ENCODE measurements around the gene DLGAP1.

Gene DLGAP1

DNA sequence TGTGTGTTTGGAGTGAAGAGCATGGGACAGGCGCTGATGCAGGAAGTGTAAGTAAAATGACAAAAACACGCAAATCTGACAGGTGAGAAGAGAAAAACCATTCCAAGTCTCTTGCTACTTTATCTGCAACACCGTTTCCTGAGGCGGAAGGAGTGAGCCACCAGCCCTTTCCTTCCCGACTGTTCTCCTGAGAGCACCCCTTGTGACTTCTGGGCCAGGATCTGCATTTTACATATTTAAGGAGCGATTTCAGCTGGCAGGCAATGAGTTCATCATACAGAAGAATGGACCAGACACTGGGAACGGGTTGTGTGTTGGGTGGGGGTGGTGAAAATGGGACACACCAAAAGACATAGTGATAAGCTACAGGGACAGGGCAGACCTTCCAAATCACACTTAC lies 727.8 kb downstream of the DLGAP1 start:
- Histone ChIP-seq H3K4me1 (ENCODE audit: control insufficient read depth, insufficient read depth, low read length, unreplicated experiment) (no peaks in the 10 kb centered on the region), H3K27ac (ENCODE audit: low read depth, low read length) (no peak overlapping the region), H2AFZ (ENCODE audit: low read length, unreplicated experiment) (no peak overlapping the region), H3K79me2 (ENCODE audit: control insufficient read depth, insufficient read depth, low read length, unreplicated experiment) (no peaks in the 10 kb centered on the region), H3K27me3 (ENCODE audit: insufficient read depth, low read length) (peaks cover 11% of the 10 kb centered on the region; the same call in 1 of the 2 replicates), H3K4me3 (ENCODE audit: low read depth, low read length) (no peak overlapping the region), H3K36me3 (ENCODE audit: insufficient read depth, low read length) (no peaks in the 10 kb centered on the region)

DNA sequence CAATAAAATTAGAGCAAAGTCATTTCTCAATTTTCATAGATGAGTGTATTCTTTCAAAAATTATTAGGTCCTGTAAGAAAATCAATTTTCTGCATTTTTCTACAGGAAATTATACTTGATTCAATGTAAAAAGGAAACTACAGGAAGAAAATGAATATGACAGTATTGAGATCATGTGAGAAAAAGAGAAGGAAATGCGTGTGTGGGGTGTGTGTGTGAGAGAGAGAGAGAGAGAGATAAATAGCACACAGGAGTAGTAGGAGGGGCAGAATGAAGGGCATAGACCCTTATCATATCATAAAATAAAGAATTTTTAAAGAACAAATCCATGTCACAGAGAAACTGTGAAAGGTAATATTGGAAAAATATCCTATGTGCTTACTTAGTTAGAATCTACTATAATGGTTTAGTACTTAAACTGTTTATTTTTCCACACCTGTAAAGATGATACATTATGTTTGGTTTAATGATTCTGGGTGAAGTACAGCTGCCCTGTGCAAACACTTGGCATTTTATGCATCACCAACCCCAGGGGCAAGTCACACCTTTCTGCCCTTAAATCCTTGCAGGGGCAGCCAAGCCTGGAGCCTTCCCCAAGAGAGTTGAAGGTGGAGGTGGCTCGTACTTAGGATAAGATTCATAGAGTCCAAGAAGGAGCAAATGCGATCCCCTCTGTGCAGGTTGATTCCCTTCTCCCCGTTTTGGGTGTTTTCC lies 728.7 kb downstream of the DLGAP1 start:
- Histone ChIP-seq H3K79me2 (ENCODE audit: control insufficient read depth, insufficient read depth, low read length, unreplicated experiment) (no peaks in the 10 kb centered on the region), H3K4me1 (ENCODE audit: control insufficient read depth, insufficient read depth, low read length, unreplicated experiment) (no peaks in the 10 kb centered on the region), H2AFZ (ENCODE audit: low read length, unreplicated experiment) (no peak overlapping the region), H3K27ac (ENCODE audit: low read depth, low read length) (no peak overlapping the region), H3K27me3 (ENCODE audit: insufficient read depth, low read length) (peaks cover 11% of the 10 kb centered on the region; the same call in 1 of the 2 replicates), H3K4me3 (ENCODE audit: low read depth, low read length) (no peak overlapping the region), H3K36me3 (ENCODE audit: insufficient read depth, low read length) (no peaks in the 10 kb centered on the region)

DNA sequence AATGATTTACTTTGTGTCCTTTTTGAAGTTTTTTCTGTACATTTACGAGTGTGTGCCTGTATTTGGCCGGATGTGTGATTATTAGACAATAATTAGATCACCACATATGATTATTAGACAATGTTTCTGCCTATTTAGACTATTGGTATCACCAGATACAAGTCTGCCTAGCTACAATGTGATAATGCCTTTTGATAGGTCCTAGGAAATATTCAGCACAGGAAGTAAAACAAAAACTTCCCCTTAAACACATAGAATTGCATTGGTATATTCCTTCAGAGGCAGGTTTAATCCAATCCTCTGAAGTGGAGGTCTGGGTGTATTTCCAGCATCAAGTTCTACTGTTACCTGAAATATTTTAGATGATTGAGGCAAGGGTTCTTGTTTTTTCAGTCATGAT lies 730.0 kb downstream of the DLGAP1 start:
- Histone ChIP-seq H3K79me2 (ENCODE audit: control insufficient read depth, insufficient read depth, low read length, unreplicated experiment) (no peaks in the 10 kb centered on the region), H3K36me3 (ENCODE audit: insufficient read depth, low read length) (no peaks in the 10 kb centered on the region), H3K27ac (ENCODE audit: low read depth, low read length) (no peak overlapping the region), H3K4me1 (ENCODE audit: control insufficient read depth, insufficient read depth, low read length, unreplicated experiment) (no peaks in the 10 kb centered on the region), H2AFZ (ENCODE audit: low read length, unreplicated experiment) (no peak overlapping the region), H3K4me3 (ENCODE audit: low read depth, low read length) (no peak overlapping the region), H3K27me3 (ENCODE audit: insufficient read depth, low read length) (peaks cover 11% of the 10 kb centered on the region; the same call in 1 of the 2 replicates)

DNA sequence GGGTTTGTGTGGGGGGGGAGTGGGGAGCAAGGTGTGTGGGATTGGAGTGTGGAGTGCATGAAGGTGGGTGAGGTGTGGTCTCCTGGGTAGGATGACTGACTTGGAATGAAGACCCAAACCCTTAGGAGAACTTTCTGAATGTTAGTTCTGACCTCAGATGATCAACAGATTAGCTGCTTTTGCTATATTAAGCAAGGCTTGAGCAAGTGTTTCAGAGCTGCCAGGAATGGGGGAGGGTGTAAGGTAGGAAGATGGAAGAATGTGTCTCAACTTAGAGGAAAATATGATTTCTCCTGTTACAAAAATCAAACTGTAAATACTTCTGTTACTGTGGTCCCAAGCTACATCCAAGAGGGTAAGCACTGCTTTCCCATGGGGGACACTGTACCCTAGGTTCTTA lies 731.6 kb downstream of the DLGAP1 start:
- Histone ChIP-seq H3K36me3 (ENCODE audit: insufficient read depth, low read length) (no peaks in the 10 kb centered on the region), H3K4me1 (ENCODE audit: control insufficient read depth, insufficient read depth, low read length, unreplicated experiment) (no peaks in the 10 kb centered on the region), H3K79me2 (ENCODE audit: control insufficient read depth, insufficient read depth, low read length, unreplicated experiment) (no peaks in the 10 kb centered on the region), H3K4me3 (ENCODE audit: low read depth, low read length) (no peak overlapping the region), H3K27ac (ENCODE audit: low read depth, low read length) (no peak overlapping the region), H2AFZ (ENCODE audit: low read length, unreplicated experiment) (no peak overlapping the region), H3K27me3 (ENCODE audit: insufficient read depth, low read length) (peaks cover 11% of the 10 kb centered on the region; the same call in 1 of the 2 replicates)

DNA sequence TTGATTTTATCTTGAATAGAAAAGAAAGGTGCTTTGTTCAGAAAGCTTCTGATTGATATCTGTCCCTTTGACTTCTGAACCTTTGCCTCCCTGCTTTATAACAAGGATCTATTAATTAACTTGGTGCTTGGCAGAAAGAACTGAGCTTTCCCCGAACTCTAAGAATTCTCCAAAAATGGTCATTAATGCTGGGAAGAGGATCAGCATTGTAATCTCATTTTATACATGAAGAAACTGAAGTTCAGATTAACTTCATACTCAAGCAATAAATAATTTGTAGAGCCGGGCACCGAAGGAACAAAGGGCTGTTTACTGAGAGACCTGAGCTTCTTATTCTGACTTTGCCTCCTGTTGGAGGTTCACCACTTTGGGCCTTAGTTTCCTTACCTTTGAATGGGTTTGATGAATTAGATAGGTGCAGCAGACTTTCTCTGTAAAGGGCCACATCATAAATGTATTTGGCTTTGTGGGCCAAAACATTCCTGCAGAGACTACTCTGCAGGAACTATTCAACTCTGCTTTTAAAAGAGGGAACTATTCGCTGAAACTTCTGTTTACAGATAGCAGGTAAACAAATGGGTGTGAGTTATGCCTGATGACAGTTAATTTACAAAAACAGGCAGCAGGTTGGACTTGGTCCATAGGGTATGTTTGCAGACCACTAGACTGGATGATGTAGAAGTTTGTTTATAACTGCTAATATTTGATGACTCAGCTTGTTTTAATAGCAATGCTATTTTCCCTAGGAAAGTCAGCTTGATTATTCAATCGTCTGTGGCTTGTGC lies 732.3 kb downstream of the DLGAP1 start:
- H3K36me3 ChIP-seq (ENCODE audit: insufficient read depth, low read length) = no peaks in the 10 kb centered on the region
- H2AFZ ChIP-seq (ENCODE audit: low read length, unreplicated experiment) = no peak overlapping the region
- peaks cover 11% of the 10 kb centered on the region; the same call in 1 of the 2 replicates for H3K27me3 ChIP-seq (ENCODE audit: insufficient read depth, low read length)
- no peak overlapping the region for H3K4me3 ChIP-seq (ENCODE audit: low read depth, low read length)
- H3K27ac ChIP-seq (ENCODE audit: low read depth, low read length) = no peak overlapping the region
- no peaks in the 10 kb centered on the region for H3K79me2 ChIP-seq (ENCODE audit: control insufficient read depth, insufficient read depth, low read length, unreplicated experiment)
- no peaks in the 10 kb centered on the region for H3K4me1 ChIP-seq (ENCODE audit: control insufficient read depth, insufficient read depth, low read length, unreplicated experiment)

DNA sequence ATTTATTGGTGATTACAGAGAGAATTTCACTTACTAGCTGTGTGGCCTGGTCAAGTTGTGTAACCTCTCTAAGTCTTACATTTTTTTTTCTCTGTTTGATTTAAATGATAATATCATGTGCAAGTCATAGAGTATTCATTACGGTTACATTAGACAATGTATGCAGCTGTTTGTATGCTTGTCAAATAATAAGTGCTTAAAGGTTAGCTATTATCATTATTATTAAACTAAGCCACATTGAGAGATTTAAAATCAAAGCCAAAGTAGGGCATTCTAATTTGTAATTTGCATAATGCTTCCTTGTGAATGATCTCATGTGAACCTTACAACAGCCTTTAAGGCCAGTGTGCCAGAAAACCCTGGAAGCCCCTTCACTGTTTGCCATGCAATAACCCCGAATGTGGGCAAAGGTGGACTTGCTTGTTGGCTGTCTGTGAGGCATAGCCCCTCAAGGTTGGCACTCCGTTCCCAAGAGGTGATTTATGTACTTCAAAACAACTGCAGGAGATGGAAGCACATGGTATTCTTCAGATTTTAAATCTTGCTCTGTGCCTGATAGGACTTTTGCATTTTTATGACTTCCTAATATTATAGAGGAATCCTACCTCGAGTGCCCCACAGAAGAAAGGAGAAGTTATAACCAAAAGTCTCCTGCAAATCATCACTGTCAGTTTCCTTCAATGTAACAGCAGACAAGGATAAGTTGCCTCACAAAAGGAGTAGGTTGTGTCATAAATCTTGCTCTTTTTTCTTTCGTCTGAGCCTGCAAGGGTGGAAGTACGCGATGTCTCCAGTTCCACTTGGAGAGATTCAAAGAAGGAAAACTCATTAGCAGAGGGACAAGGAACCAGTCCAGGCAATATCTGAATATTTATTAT lies 733.1 kb downstream of the DLGAP1 start:
- Histone ChIP-seq H3K27ac (ENCODE audit: low read depth, low read length) (no peak overlapping the region), H3K79me2 (ENCODE audit: control insufficient read depth, insufficient read depth, low read length, unreplicated experiment) (no peaks in the 10 kb centered on the region), H3K4me1 (ENCODE audit: control insufficient read depth, insufficient read depth, low read length, unreplicated experiment) (no peaks in the 10 kb centered on the region), H3K36me3 (ENCODE audit: insufficient read depth, low read length) (no peaks in the 10 kb centered on the region), H3K4me3 (ENCODE audit: low read depth, low read length) (no peak overlapping the region), H2AFZ (ENCODE audit: low read length, unreplicated experiment) (no peak overlapping the region), H3K27me3 (ENCODE audit: insufficient read depth, low read length) (peaks cover 11% of the 10 kb centered on the region; the same call in 1 of the 2 replicates)

DNA sequence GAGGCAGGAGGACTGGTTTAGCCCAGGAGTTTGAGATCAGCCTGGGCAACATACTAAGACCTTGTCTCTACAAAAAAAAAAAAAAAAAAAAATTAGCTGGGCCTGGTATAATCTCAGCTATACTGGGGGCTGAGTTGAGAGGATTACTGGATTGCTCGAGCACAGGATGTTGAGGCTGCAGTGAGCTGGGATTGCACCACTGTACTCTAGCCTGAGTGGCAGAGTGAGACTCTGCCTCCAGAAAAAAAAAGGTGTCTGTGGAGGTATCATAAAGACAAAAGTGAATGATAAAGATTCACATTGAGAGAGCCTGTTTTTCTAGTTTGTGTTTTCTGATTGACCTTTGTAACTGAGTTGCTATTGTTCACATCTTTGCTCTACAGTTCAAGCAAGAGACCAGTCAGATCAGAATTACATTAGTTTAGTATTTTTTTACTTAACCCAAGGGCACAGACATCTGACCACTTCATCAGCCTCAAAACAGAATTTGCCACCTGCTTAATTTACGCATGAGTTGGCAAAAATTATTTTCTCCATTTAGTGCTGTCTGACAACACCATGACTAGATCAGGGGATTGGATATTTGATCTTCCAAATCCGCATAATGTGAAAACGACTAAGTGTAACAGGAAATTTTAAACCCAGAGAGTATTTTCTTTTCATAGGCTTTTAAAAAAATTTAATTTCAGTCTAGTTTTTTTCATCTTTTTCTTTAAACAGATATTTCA lies 734.1 kb downstream of the DLGAP1 start:
- no peaks in the 10 kb centered on the region for H3K79me2 ChIP-seq (ENCODE audit: control insufficient read depth, insufficient read depth, low read length, unreplicated experiment)
- no peak overlapping the region for H2AFZ ChIP-seq (ENCODE audit: low read length, unreplicated experiment)
- no peaks in the 10 kb centered on the region for H3K4me1 ChIP-seq (ENCODE audit: control insufficient read depth, insufficient read depth, low read length, unreplicated experiment)
- no peak overlapping the region for H3K27ac ChIP-seq (ENCODE audit: low read depth, low read length)
- H3K36me3 ChIP-seq (ENCODE audit: insufficient read depth, low read length) = no peaks in the 10 kb centered on the region
- 0 out of 2 replicates have a peak, but pooled peaks cover 1% of the 10 kb centered on the region for H3K27me3 ChIP-seq (ENCODE audit: insufficient read depth, low read length)
- no peak overlapping the region for H3K4me3 ChIP-seq (ENCODE audit: low read depth, low read length)

DNA sequence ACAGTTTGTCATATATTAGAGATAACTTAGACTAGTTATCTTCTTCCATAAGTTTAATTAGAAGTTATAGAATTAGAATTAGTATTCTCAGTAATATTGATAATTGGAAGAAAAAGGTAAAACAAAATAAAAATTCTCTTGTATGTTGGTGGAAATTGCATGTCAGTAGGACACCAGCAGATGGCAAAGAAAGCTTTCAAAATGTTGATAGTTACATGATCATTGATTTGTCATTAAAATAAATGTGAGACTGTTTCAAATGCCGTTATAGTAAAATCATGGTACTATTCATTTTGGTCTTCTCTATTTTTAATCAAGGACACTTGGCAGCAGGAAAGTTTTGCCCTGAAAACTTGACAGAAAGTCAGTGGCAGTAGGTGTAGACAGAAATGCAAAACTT lies 734.9 kb downstream of the DLGAP1 start:
- Histone ChIP-seq H3K27me3 (ENCODE audit: insufficient read depth, low read length) (no peaks in the 10 kb centered on the region), H3K27ac (ENCODE audit: low read depth, low read length) (no peak overlapping the region), H3K4me1 (ENCODE audit: control insufficient read depth, insufficient read depth, low read length, unreplicated experiment) (no peaks in the 10 kb centered on the region), H3K36me3 (ENCODE audit: insufficient read depth, low read length) (no peaks in the 10 kb centered on the region), H2AFZ (ENCODE audit: low read length, unreplicated experiment) (no peak overlapping the region), H3K79me2 (ENCODE audit: control insufficient read depth, insufficient read depth, low read length, unreplicated experiment) (no peaks in the 10 kb centered on the region), H3K4me3 (ENCODE audit: low read depth, low read length) (no peak overlapping the region)

DNA sequence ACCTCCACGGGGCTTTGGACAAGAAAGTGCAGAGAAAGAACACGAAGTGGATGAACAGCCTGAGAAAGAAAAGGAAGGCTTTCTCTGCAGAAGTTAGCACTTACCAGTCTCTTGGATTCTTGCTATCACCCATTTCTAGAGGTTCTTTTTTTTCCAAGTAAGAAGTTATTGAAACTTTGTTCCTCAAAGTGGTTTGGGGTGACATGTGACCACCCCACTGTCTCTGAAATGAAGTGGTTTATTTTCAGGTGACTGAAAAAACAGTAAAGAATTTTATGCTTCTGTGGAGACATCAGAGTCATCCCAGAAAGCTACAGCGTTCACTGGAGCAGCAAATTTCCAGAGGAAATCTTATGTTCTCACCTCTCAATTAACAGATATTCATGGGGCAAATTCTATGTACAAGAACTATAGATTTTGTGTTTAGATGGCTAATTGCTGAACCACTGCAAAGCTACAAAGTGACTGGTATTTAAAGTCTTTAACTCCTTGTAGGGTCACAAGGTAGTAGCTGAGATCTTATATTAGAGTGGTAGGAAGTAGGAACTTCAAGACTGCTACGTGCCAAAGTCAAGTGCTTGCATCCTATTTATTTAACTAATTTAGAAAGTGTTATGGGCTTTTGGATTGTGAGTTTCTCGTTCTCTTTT lies 737.6 kb downstream of the DLGAP1 start:
- H3K27ac ChIP-seq (ENCODE audit: low read depth, low read length) = no peak overlapping the region
- no peak overlapping the region for H2AFZ ChIP-seq (ENCODE audit: low read length, unreplicated experiment)
- H3K27me3 ChIP-seq (ENCODE audit: insufficient read depth, low read length) = peaks cover 5% of the 10 kb centered on the region; the same call in 1 of the 2 replicates
- H3K4me1 ChIP-seq (ENCODE audit: control insufficient read depth, insufficient read depth, low read length, unreplicated experiment) = no peaks in the 10 kb centered on the region
- H3K79me2 ChIP-seq (ENCODE audit: control insufficient read depth, insufficient read depth, low read length, unreplicated experiment) = no peaks in the 10 kb centered on the region
- H3K4me3 ChIP-seq (ENCODE audit: low read depth, low read length) = no peak overlapping the region
- H3K36me3 ChIP-seq (ENCODE audit: insufficient read depth, low read length) = no peaks in the 10 kb centered on the region
